ENCODE results near the gene CA5A. TPM values are rescaled to one million over a fixed set of nuclear protein-coding genes. Genes with fewer than 3 reads are reported as not detected.

CA5A gene
- total and polyA plus RNA-seq, 2 experiments from 2014 or later: not detected

DNA sequence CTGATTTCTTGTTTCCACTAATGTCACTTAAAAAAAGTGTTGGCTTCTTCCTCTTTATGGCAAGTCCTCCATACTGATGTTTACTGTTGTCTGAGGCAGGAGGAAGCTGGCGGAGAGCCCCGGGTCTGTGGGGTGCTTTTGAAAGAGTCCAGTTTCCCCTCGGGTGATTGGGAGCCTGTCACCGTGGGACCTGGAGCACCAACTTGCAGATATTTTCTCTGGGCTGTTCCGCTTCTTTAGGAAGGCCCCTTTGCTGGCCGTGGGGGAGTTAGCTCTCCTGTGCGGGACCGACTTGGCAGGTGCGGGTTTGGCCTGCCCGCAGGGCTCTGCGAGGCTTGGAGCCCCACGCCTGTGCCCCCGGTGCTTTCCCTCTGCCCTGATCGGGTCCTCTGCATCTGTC, 18.0 kb upstream of the CA5A start (continued):
- TF ChIP-seq, protein P1, sequence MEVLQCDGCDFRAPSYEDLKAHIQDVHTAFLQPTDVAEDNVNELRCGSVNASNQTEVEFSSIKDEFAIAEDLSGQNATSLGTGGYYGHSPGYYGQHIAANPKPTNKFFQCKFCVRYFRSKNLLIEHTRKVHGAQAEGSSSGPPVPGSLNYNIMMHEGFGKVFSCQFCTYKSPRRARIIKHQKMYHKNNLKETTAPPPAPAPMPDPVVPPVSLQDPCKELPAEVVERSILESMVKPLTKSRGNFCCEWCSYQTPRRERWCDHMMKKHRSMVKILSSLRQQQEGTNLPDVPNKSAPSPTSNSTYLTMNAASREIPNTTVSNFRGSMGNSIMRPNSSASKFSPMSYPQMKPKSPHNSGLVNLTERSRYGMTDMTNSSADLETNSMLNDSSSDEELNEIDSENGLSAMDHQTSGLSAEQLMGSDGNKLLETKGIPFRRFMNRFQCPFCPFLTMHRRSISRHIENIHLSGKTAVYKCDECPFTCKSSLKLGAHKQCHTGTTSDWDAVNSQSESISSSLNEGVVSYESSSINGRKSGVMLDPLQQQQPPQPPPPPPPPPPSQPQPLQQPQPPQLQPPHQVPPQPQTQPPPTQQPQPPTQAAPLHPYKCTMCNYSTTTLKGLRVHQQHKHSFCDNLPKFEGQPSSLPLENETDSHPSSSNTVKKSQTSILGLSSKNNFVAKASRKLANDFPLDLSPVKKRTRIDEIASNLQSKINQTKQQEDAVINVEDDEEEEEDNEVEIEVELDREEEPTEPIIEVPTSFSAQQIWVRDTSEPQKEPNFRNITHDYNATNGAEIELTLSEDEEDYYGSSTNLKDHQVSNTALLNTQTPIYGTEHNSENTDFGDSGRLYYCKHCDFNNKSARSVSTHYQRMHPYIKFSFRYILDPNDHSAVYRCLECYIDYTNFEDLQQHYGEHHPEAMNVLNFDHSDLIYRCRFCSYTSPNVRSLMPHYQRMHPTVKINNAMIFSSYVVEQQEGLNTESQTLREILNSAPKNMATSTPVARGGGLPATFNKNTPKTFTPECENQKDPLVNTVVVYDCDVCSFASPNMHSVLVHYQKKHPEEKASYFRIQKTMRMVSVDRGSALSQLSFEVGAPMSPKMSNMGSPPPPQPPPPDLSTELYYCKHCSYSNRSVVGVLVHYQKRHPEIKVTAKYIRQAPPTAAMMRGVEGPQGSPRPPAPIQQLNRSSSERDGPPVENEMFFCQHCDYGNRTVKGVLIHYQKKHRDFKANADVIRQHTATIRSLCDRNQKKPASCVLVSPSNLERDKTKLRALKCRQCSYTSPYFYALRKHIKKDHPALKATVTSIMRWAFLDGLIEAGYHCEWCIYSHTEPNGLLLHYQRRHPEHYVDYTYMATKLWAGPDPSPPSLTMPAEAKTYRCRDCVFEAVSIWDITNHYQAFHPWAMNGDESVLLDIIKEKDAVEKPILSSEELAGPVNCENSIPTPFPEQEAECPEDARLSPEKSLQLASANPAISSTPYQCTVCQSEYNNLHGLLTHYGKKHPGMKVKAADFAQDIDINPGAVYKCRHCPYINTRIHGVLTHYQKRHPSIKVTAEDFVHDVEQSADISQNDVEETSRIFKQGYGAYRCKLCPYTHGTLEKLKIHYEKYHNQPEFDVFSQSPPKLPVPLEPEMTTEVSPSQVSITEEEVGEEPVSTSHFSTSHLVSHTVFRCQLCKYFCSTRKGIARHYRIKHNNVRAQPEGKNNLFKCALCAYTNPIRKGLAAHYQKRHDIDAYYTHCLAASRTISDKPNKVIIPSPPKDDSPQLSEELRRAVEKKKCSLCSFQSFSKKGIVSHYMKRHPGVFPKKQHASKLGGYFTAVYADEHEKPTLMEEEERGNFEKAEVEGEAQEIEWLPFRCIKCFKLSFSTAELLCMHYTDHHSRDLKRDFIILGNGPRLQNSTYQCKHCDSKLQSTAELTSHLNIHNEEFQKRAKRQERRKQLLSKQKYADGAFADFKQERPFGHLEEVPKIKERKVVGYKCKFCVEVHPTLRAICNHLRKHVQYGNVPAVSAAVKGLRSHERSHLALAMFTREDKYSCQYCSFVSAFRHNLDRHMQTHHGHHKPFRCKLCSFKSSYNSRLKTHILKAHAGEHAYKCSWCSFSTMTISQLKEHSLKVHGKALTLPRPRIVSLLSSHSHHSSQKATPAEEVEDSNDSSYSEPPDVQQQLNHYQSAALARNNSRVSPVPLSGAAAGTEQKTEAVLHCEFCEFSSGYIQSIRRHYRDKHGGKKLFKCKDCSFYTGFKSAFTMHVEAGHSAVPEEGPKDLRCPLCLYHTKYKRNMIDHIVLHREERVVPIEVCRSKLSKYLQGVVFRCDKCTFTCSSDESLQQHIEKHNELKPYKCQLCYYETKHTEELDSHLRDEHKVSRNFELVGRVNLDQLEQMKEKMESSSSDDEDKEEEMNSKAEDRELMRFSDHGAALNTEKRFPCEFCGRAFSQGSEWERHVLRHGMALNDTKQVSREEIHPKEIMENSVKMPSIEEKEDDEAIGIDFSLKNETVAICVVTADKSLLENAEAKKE (CRISPR knock-in tag; IDR thresholded peaks at IDR 0.05): no peak
- TF ChIP-seq, protein P2, sequence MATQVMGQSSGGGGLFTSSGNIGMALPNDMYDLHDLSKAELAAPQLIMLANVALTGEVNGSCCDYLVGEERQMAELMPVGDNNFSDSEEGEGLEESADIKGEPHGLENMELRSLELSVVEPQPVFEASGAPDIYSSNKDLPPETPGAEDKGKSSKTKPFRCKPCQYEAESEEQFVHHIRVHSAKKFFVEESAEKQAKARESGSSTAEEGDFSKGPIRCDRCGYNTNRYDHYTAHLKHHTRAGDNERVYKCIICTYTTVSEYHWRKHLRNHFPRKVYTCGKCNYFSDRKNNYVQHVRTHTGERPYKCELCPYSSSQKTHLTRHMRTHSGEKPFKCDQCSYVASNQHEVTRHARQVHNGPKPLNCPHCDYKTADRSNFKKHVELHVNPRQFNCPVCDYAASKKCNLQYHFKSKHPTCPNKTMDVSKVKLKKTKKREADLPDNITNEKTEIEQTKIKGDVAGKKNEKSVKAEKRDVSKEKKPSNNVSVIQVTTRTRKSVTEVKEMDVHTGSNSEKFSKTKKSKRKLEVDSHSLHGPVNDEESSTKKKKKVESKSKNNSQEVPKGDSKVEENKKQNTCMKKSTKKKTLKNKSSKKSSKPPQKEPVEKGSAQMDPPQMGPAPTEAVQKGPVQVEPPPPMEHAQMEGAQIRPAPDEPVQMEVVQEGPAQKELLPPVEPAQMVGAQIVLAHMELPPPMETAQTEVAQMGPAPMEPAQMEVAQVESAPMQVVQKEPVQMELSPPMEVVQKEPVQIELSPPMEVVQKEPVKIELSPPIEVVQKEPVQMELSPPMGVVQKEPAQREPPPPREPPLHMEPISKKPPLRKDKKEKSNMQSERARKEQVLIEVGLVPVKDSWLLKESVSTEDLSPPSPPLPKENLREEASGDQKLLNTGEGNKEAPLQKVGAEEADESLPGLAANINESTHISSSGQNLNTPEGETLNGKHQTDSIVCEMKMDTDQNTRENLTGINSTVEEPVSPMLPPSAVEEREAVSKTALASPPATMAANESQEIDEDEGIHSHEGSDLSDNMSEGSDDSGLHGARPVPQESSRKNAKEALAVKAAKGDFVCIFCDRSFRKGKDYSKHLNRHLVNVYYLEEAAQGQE (IDR thresholded peaks at IDR 0.05; ENCODE audit: unreplicated experiment): no peak

DNA sequence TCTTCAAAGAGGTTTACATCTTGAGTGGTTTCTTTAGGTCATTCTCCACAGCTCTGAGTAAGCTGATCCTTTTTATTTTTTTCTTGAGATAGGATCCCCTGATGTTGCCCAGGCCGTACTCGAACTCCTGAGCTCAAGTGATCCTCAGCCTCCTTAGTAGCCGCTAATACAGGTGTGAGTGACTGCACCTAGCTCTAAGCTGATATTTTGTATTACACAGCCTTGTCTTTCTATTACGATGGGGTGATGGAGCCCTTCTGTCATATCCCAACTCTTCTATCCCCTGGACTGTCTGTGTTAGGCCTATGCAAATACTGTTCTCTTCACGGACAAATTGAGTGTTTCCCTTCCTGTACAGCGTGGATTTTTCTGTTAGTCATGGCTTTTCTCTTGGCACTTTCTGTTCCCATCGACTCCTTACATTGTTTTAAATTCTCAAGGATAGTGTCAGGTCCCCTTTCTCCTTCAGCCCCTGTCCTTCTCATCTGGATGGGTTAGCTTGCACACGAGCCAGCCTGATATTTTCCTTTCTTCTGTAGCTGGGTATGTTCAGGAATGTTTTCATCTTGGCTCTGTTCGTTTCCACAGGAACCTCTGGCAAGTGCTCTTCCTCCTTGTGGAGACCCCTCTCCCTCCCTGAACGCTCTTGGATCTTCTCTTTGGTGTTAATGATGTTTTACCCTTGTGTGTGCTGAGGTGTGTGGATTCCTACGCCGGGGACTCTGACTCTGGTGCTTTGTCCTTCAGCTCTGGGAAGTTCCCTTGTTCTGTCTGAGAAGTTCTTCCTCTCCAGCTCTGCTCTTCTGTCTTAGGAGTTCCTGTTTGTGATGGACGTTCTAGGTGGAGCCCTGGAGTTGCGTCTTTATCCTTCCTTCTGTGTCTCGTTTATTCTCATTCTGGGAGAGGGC, 17.2 kb upstream of the CA5A start:
- peaks cover 7% of the 10 kb centered on the region for H3K27me3 Mint-ChIP-seq (ENCODE audit: insufficient read depth, low read depth, poor library complexity)
- Histone ChIP-seq H3K4me3 (no peak overlapping the region), H2AFZ (no peak overlapping the region), H3K27me3 (ENCODE audit: insufficient read depth) (no peaks in the 10 kb centered on the region), H3K9me2 (ENCODE audit: insufficient read depth) (no peaks in the 10 kb centered on the region), H3K79me2 (replicated peaks; ENCODE audit: insufficient read depth) (peaks cover 68% of the 10 kb centered on the region), H3K4me1 (ENCODE audit: insufficient read depth) (peaks cover 10% of the 10 kb centered on the region), H4K20me1 (replicated peaks; ENCODE audit: insufficient read depth) (peaks cover 18% of the 10 kb centered on the region), H3K4me2 (no peak overlapping the region), H3F3A (replicated peaks; ENCODE audit: low read depth) (0 out of 2 replicates have a peak, but pooled peaks cover 9% of the 10 kb centered on the region), H3K27ac (ENCODE audit: low read depth) (no peak overlapping the region), H3K36me3 (ENCODE audit: insufficient read depth) (no peaks in the 10 kb centered on the region; the same call in 1 of the 2 replicates)
- peak overlapping the region; percentile 45 for H3K4me3 Mint-ChIP-seq
- ATAC-seq (no peak), DNase-seq (ENCODE audit: low spot score) (no peak)
- H3K9me3 Mint-ChIP-seq: no peaks in the 10 kb centered on the region
- peaks cover 39% of the 10 kb centered on the region for H3K4me1 Mint-ChIP-seq
- H3K27ac Mint-ChIP-seq: peak overlapping the region; percentile 3; the same call in 1 of the 2 replicates
- peaks cover 25% of the 10 kb centered on the region for H3K36me3 Mint-ChIP-seq (ENCODE audit: low read depth)
- TF ChIP-seq, protein P3, sequence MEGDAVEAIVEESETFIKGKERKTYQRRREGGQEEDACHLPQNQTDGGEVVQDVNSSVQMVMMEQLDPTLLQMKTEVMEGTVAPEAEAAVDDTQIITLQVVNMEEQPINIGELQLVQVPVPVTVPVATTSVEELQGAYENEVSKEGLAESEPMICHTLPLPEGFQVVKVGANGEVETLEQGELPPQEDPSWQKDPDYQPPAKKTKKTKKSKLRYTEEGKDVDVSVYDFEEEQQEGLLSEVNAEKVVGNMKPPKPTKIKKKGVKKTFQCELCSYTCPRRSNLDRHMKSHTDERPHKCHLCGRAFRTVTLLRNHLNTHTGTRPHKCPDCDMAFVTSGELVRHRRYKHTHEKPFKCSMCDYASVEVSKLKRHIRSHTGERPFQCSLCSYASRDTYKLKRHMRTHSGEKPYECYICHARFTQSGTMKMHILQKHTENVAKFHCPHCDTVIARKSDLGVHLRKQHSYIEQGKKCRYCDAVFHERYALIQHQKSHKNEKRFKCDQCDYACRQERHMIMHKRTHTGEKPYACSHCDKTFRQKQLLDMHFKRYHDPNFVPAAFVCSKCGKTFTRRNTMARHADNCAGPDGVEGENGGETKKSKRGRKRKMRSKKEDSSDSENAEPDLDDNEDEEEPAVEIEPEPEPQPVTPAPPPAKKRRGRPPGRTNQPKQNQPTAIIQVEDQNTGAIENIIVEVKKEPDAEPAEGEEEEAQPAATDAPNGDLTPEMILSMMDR (conservative IDR thresholded peaks at IDR 0.05; ENCODE audit: low read depth in 2 of 2): no peak
- TF ChIP-seq POLR2AphosphoS5 (IDR thresholded peaks at IDR 0.05; ENCODE audit: low read depth) (peak; percentile 5; the same call in 1 of the 2 replicates), EZH2phosphoT487 (IDR thresholded peaks at IDR 0.05; ENCODE audit: unreplicated experiment) (no peak), EZH2 (IDR thresholded peaks at IDR 0.05; ENCODE audit: low read depth, unreplicated experiment) (no peak)

Measured in GM23338 (cell line).